A549 (cell line): ENCODE measurements around the gene TIMP1.

Source experiments
- BHLHE40 ChIP-seq: IDR thresholded peaks from 2 replicates; pipeline ENCODE4 v1.6.1; 2012; ENCODE audit warnings: low read depth, low read length, inconsistent platforms
- CTCF ChIP-seq: fragments of >200 bp; sonication (Bioruptor Twin); formaldehyde crosslinking; IDR thresholded peaks from 3 replicates; pipeline ENCODE4 v1.5.1; 2016
- FOSL2 ChIP-seq, 2 experiments: fragments of 450-650 bp in 1 of 2; fragments of >200 bp in 1 of 2; sonication (Bioruptor Twin) in 1 of 2; formaldehyde crosslinking; IDR thresholded peaks; 2 replicates each; pipeline versions ENCODE4 v1.5.0 to v1.6.1; 2016 to 2020; ENCODE audit warnings: mild to moderate bottlenecking in 1 of 2, moderate library complexity in 1 of 2
- HOXA7 ChIP-seq: fragments of 250-450 bp; sonication (Bioruptor Pico); IDR thresholded peaks from 2 replicates; pipeline ENCODE4 v1.5.0; 2020; ENCODE audit warnings: mild to moderate bottlenecking, moderate library complexity
- KDM1A ChIP-seq: fragments of 200-600 bp; sonication (generic); IDR thresholded peaks from 2 replicates; pipeline ENCODE4 v1.6.1; 2016; ENCODE audit warnings: low read depth, mild to moderate bottlenecking
- MAFK ChIP-seq: fragments of 450-650 bp; IDR thresholded peaks from 2 replicates; pipeline ENCODE4 v1.6.1; 2014; ENCODE audit not compliant: partially characterized antibody
- NR3C1 ChIP-seq: fragments of >200 bp; sonication (Bioruptor Twin); formaldehyde crosslinking; IDR thresholded peaks from 3 replicates; pipeline ENCODE4 v1.6.1; 2017
- POLR2A ChIP-seq: IDR thresholded peaks from 2 replicates; pipeline ENCODE4 v1.6.1; 2012; ENCODE audit warnings: mild to moderate bottlenecking, low read length
- POLR2AphosphoS2 ChIP-seq: conservative IDR thresholded peaks from 2 replicates; pipeline ENCODE4 v1.6.1; 2012; ENCODE audit warnings: low read length, improper control_type of control experiment, inconsistent platforms
- ZFP36 ChIP-seq: fragments of 450-650 bp; IDR thresholded peaks from 2 replicates; pipeline ENCODE4 v1.6.1; 2014; ENCODE audit warnings: borderline replicate concordance; ENCODE audit not compliant: partially characterized antibody
- TF ChIP-seq, protein P1 (sequence below): fragments of 150-350 bp; IDR thresholded peaks from 2 replicates; pipeline ENCODE4 v1.6.1; 2014; ENCODE audit warnings: low read depth, mild to moderate bottlenecking, low read length

GRCh38 chrX:47576021-47576898 lies 6.0 kb upstream of the TIMP1 start:
- no peak for TF ChIP-seq ZFP36
- TF ChIP-seq HOXA7 (CRISPR knock-in tag), result no peak
- TF ChIP-seq CTCF, result no peak
- no peak for TF ChIP-seq POLR2A
- TF ChIP-seq POLR2AphosphoS2, result no peak
- TF ChIP-seq MAFK, result no peak
- TF ChIP-seq, protein P1, sequence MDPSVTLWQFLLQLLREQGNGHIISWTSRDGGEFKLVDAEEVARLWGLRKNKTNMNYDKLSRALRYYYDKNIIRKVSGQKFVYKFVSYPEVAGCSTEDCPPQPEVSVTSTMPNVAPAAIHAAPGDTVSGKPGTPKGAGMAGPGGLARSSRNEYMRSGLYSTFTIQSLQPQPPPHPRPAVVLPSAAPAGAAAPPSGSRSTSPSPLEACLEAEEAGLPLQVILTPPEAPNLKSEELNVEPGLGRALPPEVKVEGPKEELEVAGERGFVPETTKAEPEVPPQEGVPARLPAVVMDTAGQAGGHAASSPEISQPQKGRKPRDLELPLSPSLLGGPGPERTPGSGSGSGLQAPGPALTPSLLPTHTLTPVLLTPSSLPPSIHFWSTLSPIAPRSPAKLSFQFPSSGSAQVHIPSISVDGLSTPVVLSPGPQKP, result no peak
- TF ChIP-seq FOSL2 (IDR thresholded peaks at IDR 0.05), result no peak
- no peak for TF ChIP-seq FOSL2 (CRISPR knock-in tag; IDR thresholded peaks at IDR 0.05)
- no peak for TF ChIP-seq KDM1A
- no peak for TF ChIP-seq NR3C1
- no peak for TF ChIP-seq BHLHE40
